Measurements from ENCODE around the gene ARID1B. TPM values are rescaled to one million over a fixed set of nuclear protein-coding genes. Genes with fewer than 3 reads are reported as not detected.

ARID1B gene
- total RNA-seq, 1 experiment from 2014 or later = 15.5 TPM

DNA sequence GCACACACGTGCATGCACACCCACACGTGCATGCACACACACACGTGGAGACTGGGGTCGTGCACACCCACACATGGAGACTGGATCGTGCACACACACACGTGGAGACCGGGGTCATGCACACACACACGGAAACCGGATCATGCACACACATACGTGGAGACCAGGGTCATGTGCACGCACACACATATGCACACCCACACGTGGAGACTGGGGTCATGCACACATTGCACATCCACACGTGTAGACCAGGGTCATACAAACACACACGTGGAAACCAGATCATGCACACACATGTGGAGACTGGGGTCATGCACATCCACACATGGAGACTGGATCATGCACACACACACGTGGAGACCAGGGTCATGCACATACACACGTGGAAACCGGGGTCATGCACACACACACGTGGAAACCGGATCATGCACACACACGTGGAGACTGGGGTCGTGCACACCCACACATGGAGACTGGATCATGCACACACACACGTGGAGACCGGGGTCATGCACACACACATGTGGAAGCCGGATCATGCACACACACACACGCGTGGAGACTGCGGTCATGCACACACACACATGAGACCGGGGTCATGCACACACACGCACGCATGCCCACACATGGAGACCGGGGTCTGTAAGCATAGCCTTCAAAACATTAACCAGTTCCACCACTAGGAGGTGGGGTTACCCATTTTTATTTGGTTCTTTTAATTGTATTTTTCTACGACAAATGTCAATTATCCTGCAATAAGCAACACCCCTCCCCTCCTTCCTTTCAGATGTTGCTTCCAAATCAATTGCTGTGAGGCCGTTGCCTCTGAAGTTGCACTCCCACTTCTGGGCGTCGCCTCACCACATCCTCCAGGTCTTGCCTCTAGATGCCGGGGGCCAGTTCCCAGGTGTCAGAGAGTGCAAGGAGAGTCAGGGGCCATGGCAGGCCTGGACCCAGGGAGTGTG is 450.3 kb downstream of the ARID1B start:
- no peak for DNase-seq (ENCODE audit: extremely low read depth, low read depth)

DNA sequence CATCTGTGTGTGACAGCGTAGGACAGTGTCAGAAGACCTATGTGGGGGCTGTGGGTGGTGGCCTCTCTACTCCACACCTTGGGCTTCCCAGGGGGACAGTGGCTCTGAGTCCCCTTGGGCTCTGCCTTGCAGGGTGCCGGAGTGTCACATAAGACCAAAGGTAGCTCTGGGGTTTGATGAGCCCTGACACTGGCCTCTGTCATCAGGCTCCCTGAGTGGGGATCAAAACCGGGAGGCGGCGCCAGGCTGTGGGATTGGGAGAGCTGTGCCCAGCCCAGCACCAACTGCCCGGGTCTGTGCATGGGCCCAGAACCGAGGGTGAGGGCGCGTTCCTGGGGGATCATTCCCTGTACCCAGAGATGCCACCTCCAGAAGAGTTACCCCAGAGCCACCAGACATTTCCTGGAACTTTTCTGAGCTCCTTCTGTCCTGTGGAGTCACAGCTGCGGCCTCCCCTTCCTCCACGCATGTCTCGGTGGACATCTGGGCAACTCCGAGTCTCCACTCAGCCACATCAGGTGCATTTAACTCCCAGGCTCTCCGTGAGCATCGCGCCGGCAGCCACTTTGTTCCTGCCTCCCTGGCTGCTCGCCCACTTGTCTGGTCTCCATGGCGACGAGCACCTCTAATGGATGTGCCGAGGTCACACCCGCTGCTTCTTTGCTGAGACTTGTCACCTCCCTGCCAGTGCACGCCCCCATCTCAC is 451.4 kb downstream of the ARID1B start:
- no peak for DNase-seq (ENCODE audit: extremely low read depth, low read depth)

DNA sequence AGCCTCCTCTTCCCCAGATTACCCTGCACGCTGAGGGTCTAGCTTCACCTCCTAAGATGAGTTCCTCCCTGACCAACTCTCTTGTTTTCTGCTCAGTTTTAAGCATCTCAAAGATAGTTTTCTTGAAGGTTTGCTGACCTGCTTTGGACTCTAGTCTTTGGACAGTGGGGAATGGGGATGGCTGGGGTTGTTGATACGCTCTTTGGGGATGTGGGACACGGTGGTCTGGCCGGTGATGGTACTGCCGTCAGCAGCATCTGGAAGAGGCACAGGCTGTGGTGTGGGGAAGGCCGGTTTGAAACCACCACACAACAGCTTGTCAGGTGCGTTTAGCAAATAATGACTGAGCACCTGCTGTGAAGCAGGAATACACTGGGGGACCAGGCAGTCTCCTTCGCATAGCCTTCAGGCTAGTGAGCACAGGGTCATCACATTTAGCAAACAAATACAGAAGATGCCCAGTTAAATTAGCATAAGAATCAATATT is 452.0 kb downstream of the ARID1B start:
- DNase-seq (ENCODE audit: extremely low read depth, low read depth) = no peak

GRCh38 chr6:157229713-157230112 is 452.5 kb downstream of the ARID1B start:
- DNase-seq (ENCODE audit: extremely low read depth, low read depth) = no peak

DNA sequence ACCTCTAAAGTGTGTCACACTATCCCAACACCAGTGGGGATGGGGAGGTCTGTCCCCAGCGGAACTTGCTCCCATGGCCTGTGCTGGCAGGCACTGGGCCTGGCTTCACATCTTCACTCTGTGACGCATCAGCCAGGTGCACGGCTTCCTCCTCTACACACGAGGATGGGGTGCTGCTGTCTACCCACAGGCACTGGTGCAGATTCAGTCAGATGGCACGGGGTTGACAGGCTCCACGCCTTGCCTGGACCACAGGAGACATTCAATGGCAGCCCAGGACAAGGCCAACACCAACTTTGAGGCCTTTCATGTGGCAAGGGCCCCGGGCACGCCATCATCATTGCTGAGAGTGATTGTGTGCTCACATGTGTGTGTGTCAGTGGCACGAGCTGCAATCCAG is 453.7 kb downstream of the ARID1B start:
- DNase-seq (ENCODE audit: extremely low read depth, low read depth) = no peak

GRCh38 chr6:157232161-157232895 is 455.1 kb downstream of the ARID1B start:
- no peak for DNase-seq (ENCODE audit: extremely low read depth, low read depth)

DNA sequence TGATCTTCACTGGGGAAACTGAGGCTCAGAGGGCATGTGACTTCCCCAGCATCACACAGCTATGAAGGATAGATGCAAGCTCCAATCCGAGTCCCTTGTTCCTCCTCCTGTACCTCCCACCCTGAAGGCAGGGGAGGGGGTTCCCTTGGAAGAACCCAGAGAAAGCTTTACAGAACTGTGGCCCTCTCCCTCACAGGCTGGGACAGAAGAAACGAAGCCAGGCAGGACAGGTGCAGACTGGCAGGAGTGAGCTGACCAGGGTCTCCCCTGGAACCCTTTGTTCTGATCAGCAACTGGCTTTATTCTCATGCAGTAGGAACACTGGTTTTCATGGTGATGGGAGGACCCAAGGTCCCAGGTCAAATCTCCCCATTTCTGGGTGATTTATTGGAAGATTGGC is 456.0 kb downstream of the ARID1B start:
- no peak for DNase-seq (ENCODE audit: extremely low read depth, low read depth)

DNA sequence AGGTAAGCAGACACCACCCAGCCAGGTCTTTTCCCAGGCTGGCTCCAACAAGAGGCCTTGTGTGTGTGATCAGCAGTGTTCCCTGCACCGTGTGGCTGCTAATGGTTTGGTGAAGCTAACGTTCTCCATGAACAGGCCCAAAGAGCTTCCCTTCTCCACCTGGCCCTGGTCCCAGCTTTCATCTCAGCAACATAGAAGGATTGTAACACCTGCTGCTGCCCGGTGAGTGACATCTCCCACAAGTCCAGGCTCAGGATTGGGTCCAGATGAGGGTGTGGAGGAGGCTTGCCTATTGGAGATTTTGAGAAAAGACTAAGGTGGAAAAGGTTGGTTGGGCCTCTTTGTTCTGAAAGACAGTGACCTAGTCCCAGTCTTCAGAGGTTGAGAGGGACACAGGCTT is 456.5 kb downstream of the ARID1B start:
- DNase-seq (ENCODE audit: extremely low read depth, low read depth) = no peak

DNA sequence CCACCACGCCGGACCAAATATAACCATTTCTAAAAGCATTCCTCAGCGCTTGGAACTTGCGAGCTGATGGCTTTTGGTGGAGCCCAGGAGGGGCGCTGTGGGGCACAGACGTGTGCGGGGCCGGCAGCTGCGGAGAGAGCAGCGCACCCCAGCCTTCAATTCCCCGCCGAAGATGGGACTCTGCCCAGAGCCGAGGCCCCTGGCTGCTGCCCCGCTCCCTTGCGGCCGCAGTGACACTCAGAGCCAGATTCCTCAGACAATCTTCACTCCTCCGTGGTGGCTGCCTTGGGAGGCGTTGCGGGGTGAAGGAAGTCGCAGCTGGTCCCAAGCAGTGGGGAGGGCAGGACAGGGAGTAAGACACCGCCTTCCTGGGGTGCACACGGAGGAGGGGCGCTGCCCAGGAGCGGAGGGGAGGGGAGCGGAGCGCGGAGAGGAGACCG is 458.4 kb downstream of the ARID1B start:
- DNase-seq (ENCODE audit: extremely low read depth, low read depth) = peak; percentile 45

DNA sequence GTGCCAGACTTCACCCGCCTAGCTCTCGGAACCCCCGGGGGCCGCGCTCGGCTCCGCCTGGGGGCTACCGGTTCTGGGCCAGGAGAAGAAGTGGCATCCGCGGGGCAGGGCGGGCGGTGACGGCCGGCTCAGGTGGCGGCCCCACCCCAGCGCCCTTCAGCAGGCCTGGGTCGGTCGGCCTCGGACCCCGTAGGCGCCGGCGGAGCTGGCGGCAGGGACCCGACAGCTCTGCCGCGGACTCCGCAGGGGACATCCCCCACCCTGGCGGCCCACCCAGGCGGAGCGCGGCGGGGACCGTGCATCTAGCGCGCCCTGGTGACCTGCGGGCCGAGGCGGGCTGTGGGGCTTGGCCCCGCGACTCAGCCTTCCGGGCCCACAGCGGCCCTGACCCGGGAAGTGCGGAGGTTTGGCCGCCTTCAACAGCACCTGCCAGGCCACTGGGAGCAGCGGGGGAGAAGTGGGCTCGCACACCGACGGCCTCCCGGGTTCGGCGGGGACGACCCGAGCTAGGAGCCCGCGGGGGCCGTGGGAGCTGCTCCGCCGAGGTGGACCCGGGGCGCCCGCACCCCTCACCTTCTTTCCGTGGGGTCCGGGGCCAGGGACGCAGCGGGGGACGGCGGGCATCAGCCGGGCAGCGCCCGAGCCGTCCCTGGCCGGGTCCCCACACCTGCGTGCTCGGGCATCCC is 459.0 kb downstream of the ARID1B start:
- DNase-seq (ENCODE audit: extremely low read depth, low read depth) = no peak

DNA sequence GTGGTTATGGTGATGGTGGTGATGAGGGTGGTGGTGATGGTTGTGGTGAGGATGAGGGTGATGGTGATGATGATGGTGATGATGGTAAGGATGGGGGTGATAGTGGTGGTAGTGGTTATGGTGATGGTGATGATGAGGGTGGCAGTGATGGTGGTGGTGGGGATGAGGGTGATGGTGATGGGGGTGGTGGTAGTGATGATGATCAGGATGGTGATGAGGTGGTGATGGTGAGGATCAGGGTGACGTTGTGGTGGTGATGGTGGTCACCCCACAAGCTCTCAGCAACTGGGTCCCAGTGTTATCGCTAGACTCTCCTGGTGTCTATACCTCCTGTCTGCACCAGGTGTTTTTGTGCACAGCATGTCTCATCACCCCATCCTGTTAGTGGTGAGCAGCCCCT is 461.2 kb downstream of the ARID1B start:
- no peak for DNase-seq (ENCODE audit: extremely low read depth, low read depth)

DNA sequence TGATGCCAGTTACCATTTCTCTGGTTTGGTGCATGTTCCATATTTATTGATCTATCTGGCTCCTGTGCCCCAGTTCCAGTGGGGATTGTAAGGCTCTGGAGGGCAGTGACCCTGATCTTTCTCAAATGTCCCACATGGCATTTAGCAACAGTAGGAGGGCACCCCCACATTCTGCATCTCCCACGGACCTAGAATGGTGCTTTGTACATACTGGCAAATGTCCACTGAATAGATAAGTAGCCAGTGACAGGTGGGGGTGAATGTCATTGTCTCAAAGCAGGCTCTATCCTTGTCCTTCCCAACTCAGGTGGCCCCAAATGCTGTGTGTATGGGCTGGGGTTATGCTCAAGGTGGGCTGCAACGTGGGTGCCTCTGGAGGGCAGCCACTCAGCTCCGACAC is 462.0 kb downstream of the ARID1B start:
- DNase-seq (ENCODE audit: extremely low read depth, low read depth) = no peak

DNA sequence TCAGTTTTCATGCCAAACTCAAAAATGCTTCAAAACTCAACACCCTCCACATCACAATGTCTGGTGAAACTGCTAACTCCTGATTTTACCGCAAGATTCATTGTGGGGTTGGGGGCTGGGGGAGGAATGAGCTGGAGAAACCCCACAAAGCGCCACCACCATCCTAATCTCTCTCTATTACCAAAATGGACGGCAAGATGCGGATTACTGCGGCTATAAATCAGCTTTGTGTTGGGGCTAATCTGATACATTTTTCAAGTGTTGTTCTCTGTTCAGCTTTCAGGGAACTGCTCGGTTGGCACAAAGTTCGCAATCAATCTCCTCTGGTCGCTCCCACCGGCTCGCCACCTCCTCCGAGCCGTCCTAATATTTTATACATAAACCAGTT is 462.5 kb downstream of the ARID1B start:
- DNase-seq (ENCODE audit: extremely low read depth, low read depth) = no peak

- peak; percentile 26 for DNase-seq (ENCODE audit: extremely low read depth, low read depth)
These were observed 463.1 kb downstream of the ARID1B start for GRCh38 chr6:157240059-157240959.

DNA sequence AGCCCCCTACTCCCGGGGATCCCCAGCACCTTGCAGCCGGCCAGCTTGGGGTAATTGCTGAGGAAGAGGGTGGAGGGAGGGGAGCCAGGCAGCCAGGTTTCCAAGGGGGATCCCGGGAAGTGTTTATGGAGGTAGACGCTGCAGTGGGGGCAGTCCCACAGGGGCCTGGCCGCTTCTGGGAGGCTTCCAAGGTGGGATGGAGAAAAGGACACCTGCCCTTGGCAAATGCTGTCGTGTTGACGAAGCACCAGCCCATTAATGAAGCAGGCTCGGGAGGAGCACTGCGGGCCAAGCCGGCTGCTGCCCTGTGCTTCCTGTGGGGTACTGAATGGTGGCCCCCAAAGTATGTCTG is 463.8 kb downstream of the ARID1B start:
- no peak for DNase-seq (ENCODE audit: extremely low read depth, low read depth)

GRCh38 chr6:157242791-157243190 is 465.6 kb downstream of the ARID1B start:
- DNase-seq (ENCODE audit: extremely low read depth, low read depth) = no peak

GRCh38 chr6:157244175-157244574 is 467.0 kb downstream of the ARID1B start:
- DNase-seq (ENCODE audit: extremely low read depth, low read depth) = no peak

DNA sequence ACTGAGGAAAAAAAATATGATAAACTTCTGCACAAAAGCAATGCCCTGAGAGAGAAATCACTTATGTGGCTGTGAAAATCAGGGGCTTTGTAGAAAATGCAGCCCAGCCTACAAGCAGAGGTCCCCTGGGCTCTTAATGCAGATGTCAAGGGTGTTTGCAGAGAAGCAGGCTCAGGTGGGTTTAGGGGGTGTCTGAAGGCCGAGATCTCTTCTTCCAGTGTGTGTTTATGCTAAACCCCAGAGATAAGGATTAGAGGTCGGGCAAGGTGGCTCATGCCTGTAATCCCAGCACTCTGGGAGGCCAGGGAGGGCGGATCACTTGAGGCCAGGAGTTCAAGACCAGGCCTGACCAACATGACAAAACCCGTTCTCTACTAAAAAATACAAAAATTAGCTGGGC is 467.6 kb downstream of the ARID1B start:
- no peak for DNase-seq (ENCODE audit: extremely low read depth, low read depth)

GRCh38 chr6:157245436-157245835 is 468.3 kb downstream of the ARID1B start:
- no peak for DNase-seq (ENCODE audit: extremely low read depth, low read depth)
